ENCODE data around the gene DDIT4L. TPM values are rescaled to one million over a fixed set of nuclear protein-coding genes. Genes with fewer than 3 reads are reported as not detected.

Gene DDIT4L
- total and polyA plus RNA-seq, 4 donors: 0.08 to 0.21 (median 0.13) TPM

- TF ChIP-seq HNF4G (IDR thresholded peaks at IDR 0.05) (no peak), REST (IDR thresholded peaks at IDR 0.05) (no peak), RXRA (IDR thresholded peaks at IDR 0.05) (no peak), EGR1 (IDR thresholded peaks at IDR 0.05; ENCODE audit: low read depth in 2 of 2) (no peak), JUND (IDR thresholded peaks at IDR 0.05) (no peak), YY1 (IDR thresholded peaks at IDR 0.05) (no peak), TAF1 (conservative IDR thresholded peaks at IDR 0.05) (no peak), GABPA (IDR thresholded peaks at IDR 0.05 in 1 of 2, conservative IDR thresholded peaks at IDR 0.05 in 1 of 2) (no peak), NR2F2 (IDR thresholded peaks at IDR 0.05) (no peak), SP1 (IDR thresholded peaks at IDR 0.05) (no peak), RAD21 (IDR thresholded peaks at IDR 0.05) (no peak), FOXA1 (IDR thresholded peaks at IDR 0.05) (no peak), CTCF (IDR thresholded peaks at IDR 0.05; ENCODE audit: low read depth, low read length, missing input control) (no peak)
- TF ChIP-seq, protein P1, sequence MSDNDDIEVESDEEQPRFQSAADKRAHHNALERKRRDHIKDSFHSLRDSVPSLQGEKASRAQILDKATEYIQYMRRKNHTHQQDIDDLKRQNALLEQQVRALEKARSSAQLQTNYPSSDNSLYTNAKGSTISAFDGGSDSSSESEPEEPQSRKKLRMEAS (IDR thresholded peaks at IDR 0.05): no peak
- TF ChIP-seq, protein P2, sequence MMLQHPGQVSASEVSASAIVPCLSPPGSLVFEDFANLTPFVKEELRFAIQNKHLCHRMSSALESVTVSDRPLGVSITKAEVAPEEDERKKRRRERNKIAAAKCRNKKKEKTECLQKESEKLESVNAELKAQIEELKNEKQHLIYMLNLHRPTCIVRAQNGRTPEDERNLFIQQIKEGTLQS (IDR thresholded peaks at IDR 0.05): no peak
- TF ChIP-seq, protein P3, sequence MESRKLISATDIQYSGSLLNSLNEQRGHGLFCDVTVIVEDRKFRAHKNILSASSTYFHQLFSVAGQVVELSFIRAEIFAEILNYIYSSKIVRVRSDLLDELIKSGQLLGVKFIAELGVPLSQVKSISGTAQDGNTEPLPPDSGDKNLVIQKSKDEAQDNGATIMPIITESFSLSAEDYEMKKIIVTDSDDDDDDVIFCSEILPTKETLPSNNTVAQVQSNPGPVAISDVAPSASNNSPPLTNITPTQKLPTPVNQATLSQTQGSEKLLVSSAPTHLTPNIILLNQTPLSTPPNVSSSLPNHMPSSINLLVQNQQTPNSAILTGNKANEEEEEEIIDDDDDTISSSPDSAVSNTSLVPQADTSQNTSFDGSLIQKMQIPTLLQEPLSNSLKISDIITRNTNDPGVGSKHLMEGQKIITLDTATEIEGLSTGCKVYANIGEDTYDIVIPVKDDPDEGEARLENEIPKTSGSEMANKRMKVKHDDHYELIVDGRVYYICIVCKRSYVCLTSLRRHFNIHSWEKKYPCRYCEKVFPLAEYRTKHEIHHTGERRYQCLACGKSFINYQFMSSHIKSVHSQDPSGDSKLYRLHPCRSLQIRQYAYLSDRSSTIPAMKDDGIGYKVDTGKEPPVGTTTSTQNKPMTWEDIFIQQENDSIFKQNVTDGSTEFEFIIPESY (IDR thresholded peaks at IDR 0.05): no peak
- Histone ChIP-seq H3K27me3 (ENCODE audit: control insufficient read depth in 4 of 4, insufficient read depth in 4 of 4, low read length in 3 of 4) (peaks cover 0 to 3% (median 0%) of the 10 kb centered on the region in 4 donors), H3K9me3 (ENCODE audit: control insufficient read depth in 4 of 4, low read length in 3 of 4) (no peaks in the 10 kb centered on the region), H3K4me1 (ENCODE audit: control insufficient read depth in 4 of 4, insufficient read depth in 4 of 4, low read length in 3 of 4) (no peaks in the 10 kb centered on the region), H3K36me3 (ENCODE audit: control insufficient read depth in 4 of 4, insufficient read depth in 3 of 4, low read depth in 1 of 4, low read length in 3 of 4) (no peaks in the 10 kb centered on the region), H3K4me3 (ENCODE audit: low read depth in 1 of 3, low read length in 3 of 3) (no peak overlapping the region), H3K9ac (ENCODE audit: low read depth in 1 of 2, low read length in 2 of 2) (no peak overlapping the region), H3K27ac (ENCODE audit: low read depth in 1 of 2, low read length in 2 of 2) (no peak overlapping the region)
- 18% methylated on average over 1 of the region's 1 CpG for WGBS
- DNase-seq (ENCODE audit: low spot score): no peak
Observed at GRCh38 chr4:100208964-100209363, 18.7 kb upstream of the DDIT4L start.

DNA sequence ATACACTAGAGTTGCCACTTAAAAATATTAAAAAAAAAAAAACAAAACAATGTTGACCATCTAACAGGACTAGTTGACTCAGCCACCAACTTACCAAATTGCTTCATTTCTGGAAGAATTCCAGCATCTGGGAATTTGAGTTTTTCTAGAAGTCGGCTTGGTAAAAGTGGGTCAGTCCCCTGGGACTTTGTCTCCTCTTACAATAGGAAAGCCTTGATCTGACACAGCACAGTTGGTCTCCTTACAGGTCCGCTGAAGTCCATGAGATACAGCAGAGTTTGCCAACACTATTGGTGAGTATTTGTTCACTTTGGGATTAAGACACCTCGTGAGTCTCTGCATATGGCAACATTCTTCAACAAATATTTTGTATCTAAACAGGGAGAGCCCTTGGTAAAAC is 18.2 kb upstream of the DDIT4L start:
- Histone ChIP-seq H3K9me3 (ENCODE audit: control insufficient read depth in 4 of 4, low read length in 3 of 4) (no peaks in the 10 kb centered on the region), H3K9ac (ENCODE audit: low read depth in 1 of 2, low read length in 2 of 2) (no peak overlapping the region), H3K36me3 (ENCODE audit: control insufficient read depth in 4 of 4, insufficient read depth in 3 of 4, low read depth in 1 of 4, low read length in 3 of 4) (no peaks in the 10 kb centered on the region), H3K27me3 (ENCODE audit: control insufficient read depth in 4 of 4, insufficient read depth in 4 of 4, low read length in 3 of 4) (peaks cover 0 to 3% (median 0%) of the 10 kb centered on the region in 4 donors), H3K4me1 (ENCODE audit: control insufficient read depth in 4 of 4, insufficient read depth in 4 of 4, low read length in 3 of 4) (no peaks in the 10 kb centered on the region), H3K27ac (ENCODE audit: low read depth in 1 of 2, low read length in 2 of 2) (no peak overlapping the region), H3K4me3 (ENCODE audit: low read depth in 1 of 3, low read length in 3 of 3) (no peak overlapping the region)
- DNase-seq (ENCODE audit: low spot score): no peak
- 56% methylated on average over 3 of the region's 3 CpGs for WGBS
- TF ChIP-seq EGR1 (IDR thresholded peaks at IDR 0.05; ENCODE audit: low read depth in 2 of 2) (no peak), FOXA1 (IDR thresholded peaks at IDR 0.05) (no peak), RAD21 (IDR thresholded peaks at IDR 0.05) (no peak), NR2F2 (IDR thresholded peaks at IDR 0.05) (no peak), SP1 (IDR thresholded peaks at IDR 0.05) (no peak), FOXA2 (IDR thresholded peaks at IDR 0.05) (no peak), GABPA (IDR thresholded peaks at IDR 0.05 in 1 of 2, conservative IDR thresholded peaks at IDR 0.05 in 1 of 2) (no peak), CTCF (IDR thresholded peaks at IDR 0.05; ENCODE audit: low read depth, low read length, missing input control) (no peak), JUND (IDR thresholded peaks at IDR 0.05) (no peak), YY1 (IDR thresholded peaks at IDR 0.05) (no peak), REST (IDR thresholded peaks at IDR 0.05) (no peak), HNF4A (conservative IDR thresholded peaks at IDR 0.05) (no peak)

All from liver (tissue), 9 donors.